Activated CD4-positive, alpha-beta T cell treated with anti-CD3 and anti-CD28 coated beads, Interleukin-10, Interleukin-2, amounts not matched to agents 100 ng/mL and 50 ng/mL, durations not matched to agents 16 hours and 8 hours (primary cell): Measurements from ENCODE around the gene ZNF324.
"Not testable (repeated sequence)": the region's sequence is repeated elsewhere in the genome, so short reads cannot be mapped to it uniquely, and the experiment has no call there.

Source experiments
- DNase-seq: peaks from one replicate; pipeline ENCODE4 v3.0.0-alpha.2; 2020

ZNF324 gene

DNA sequence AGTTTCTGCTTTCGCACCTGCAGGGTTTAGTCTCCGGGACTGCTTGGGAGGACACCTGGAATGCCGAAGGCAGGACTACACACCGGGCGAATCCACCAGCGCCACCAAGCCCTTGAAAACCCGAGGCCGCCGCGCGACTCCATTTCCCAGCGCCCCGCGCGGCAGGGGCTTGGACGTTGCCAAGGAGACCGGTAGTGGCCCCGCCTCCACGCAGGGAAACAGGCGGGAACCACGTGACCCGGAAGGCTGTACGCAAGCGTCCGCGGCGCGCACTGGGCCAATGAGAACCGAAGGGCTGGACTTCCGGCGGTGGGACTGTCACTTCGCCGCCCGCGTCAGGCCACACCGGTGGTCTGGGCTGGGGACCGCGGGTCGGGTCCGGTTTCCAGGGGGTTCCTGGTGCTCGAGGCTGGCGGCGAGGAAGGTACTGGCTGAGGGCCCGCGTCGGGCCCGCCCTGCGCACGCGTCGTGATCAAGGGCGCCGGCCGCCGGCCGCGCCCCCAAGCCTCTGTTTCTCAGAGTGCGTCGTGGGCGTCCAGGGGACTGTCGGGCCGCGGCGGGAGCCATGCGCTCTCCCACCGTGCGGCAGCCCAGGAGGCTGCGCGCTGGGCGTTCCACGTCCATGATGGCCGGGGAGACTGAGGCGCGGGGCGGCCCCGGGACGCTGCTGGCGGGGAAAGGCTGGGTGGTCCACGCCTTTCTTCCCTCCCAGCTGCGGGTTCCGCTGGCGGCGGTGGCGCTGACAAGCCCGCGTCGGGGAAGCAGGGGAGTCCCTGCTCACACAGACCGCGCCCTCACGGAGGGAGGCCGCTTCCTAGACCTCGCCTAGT lies at the start of gene ZNF324:
Gene ZNF324, plus strand, starts transcription at position 321 of the 830 bp plus-strand sequence. CDS start 2,106 bp downstream, outside the sequence.
- DNase-seq = peak; percentile 98

DNA sequence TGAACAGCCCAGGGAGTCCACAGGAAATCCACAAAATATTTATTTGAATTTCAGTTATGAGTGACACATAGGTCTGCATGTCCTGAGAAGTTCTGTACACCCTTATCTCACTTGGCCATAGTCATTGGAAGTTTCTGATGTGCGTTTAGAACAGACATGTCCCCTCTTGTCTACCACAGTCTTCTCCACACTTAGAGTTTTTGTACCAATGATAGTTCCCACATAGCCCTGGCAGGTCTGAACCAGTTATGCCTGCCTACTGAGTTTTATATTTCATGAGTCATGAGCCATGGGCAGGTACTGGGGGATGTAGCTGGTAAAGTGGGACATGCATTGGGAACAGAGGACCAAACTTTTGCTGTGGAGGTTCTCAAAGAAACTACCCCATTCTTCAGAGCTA lies 38.3 kb upstream of the ZNF324 start:
- no peak for DNase-seq

DNA sequence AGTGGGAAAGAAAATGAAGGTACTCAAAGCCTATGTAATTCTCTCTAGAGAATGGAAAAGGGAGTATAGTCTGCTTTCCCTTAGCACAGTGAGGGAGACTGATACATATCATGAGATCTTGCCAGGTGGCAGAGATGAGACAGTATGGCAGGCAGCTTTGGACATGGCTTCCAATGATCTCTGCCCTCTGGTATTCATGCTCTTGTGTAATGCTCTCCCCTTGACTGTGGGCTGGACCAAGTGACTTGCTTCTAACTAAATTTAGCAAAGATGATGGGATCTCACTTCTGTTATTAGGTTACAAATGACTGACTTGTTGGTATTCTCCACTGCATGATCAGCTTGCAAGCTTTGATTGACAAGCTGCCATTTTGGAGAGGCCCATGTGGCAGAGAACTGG lies 37.1 kb upstream of the ZNF324 start:
- no peak for DNase-seq

DNA sequence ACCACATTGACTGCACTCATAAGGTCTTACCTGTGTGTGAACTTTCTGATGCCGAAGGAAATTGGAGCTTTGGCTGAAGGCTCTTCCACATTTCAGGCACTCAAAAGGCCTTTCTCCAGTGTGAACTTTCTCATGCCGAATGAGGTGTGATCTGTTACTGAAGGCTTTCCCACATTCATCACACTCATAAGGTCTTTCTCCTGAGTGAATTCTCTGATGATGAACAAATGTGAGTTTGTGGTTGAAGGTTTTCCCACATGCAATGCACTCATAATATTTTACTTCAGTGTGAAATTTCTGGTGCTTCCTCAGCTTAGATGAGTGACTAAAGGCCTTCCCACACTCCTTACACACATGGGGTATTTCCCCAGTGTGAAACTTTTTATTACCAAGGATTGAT lies 32.7 kb upstream of the ZNF324 start:
- DNase-seq = no peak

DNA sequence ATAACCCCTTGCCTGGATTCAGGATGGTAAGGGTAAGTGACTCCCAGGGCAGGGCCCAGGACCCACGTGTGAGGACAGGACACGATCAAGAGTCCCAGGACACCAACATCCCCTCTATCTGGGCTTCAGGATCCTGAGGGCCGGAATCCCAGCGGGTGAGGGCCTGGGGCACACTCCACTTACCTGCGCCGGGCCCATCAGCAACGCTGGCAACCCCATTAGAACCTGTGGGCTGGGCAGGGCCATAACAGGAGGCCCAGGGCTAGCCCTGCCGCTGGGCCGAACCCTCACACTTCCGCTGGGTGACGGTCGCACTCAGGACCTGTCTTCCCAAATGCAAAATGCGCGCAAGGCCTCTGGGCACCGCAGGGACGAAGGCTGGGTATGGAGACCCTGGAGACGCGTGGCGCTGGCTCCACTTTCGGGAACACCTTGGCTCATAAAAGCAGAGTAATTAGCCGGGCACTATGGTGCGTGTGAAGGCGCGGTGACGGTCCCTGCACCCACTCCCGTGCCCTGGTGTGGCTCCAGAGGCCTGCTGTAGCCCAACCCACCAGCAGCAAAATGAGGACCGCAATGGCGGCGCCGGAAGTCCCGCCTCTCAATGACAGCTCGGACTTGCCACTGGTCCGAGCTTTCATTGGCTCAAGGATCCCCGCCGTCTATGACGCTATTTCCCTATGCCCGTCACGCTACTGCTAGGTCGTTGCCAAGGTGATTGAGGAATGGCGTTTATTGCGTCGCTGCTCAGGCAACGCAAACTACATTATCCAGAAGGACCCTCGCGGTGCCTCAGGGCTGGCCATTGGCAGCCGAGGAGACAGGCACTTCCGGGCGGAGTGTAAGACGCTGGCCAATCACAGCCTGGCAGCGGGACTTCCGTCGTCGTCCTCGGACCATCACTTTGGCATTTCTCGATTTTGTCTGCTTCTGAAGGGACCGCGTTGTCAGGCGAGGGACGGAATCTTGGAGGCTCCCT lies 27.0 kb upstream of the ZNF324 start, which contains the start of gene ZNF132:
Gene ZNF132, minus strand, starts transcription at position 578 of the 979 bp plus-strand sequence. Its CDS starts 332 bp downstream, at position 246.
- DNase-seq = peak; percentile 98

DNA sequence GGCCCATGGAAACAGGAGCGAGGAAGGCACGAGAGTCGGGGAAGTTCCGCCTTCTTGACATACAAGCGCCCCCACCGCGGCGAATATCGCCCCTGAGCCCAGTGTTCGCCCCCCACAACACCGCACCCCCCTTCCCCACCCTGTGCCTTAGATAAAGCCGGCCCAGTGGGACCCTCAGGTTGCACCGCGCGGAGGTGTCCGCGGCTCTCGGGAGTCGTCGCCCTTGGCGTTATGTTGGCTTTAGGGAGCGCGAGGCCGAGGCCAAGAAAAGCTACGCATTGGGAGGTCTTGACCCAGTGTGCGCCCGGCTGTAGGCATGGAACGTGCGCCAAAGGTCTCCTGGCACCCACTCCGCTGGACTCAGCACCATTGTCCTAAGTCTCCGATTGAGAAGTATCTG lies 26.3 kb upstream of the ZNF324 start:
- no peak for DNase-seq

DNA sequence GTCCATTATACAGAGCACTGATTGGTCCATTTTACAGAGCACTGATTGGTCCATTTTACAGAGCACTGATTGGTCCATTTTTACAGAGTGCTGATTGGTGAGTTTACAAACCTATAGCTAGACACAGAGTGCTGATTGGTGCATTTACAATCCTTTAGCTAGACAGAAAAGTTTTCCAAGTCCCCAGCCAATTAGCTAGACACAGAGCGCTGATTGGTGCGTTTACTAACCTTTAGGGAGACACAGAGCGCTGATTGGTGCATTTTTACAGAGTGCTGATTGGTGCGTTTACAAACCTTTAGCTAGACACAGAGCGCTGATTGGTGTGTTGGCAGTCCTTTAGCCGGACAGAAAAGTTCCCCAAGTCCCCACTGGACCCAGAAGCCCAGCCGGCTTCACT lies 23.9 kb upstream of the ZNF324 start:
- not testable (repeated sequence) for DNase-seq

DNA sequence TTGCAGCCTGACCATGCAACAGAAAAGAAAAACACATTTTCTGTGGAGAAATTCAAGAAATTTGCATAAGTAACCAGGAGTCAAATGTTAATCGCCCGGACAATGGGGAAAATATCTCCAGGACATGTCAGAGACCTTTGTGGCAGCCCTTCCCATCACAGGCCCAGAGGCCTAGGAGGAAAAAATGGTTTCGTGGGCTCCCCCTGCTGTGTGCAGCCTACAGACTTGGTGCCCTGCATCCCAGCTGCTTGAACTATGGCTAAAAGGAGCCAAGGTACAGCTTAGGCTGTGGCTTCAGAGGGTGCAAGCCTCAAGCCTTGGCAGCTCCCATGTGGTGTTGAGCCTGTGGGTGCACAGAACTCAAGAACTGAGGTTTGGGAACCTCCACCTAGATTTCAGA lies 18.0 kb upstream of the ZNF324 start:
- DNase-seq = not testable (repeated sequence)

DNA sequence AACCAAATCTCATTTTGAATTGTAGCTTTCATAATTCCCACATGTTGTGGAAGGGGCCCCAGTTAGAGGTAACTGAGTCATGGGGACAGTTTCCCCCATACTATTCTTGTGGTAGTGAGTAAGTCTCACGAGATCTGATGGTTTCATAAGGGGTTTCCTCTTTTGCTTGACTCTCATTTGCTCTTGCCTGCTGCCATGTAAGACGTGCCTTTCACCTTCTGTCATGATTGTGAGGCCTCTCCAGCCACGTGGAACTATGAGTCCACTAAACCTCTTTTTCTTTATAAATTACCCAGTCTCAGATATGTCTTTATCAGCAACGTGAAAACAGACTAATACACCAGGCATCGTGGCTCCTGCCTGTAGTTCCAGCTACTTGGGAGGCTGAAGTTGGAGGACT lies 16.9 kb upstream of the ZNF324 start:
- DNase-seq = not testable (repeated sequence)

DNA sequence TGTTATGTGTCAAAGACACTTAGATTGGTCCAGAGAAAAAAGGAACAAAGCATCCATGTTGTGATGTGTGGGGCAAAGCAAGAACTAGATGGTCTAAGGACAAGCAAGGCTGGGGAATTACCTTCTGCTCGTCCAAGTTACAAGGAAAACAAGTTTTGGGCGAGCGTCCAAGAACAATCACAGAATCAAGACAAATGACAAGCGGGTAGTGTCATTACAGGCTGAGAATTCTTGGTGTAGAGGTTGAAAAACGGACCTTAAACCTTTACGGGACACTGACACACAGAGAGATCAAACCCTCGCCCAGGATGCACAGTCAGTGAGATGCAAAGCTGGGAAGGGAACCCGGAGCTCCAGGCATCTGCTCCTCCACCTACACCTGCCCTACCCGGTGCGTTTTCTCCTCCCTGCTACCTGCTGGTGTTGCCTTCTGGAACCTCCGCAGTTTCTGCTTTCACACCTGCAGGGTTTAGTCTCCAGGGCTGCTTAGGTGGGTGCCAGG lies 16.0 kb upstream of the ZNF324 start:
- no peak for DNase-seq

DNA sequence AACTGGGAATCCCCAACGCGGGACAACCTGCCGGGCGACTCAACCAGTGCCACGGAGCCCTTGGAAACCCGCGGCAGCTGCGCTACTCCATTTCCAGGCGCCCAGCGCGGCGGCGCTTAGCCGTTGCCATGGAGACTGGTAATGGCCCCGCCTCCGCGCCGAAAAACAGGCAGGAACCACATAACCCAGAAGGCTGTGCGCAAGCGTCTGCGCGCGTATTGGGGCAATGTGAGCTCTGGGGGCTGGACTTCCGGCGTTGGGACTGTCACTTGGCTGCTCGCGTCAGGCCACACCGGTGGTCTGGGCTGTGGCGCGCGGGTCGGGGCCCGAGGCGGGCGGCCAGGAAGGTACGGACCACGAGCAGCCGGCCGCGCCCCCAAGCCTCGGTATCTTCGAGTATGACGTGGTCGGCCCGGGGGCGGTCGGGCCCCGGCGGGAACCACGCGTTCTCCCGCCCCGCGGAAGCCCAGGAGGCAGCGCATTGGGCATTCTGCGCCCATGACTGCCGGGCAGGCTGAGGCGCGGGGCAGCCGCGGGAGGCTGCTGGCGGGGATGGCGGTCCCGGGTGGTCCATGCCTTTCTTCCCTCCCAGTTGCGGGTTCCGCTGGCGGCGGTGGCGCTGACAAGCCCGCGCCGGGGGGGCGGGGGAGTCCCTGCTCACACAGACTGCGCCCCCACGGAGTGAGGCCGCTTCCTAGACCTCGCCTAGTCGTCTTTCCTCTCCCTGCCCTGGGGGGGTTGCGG lies 15.3 kb upstream of the ZNF324 start, which contains the start of gene ZNF324B:
Gene ZNF324B, plus strand, starts transcription at position 265 of the 744 bp plus-strand sequence. CDS start 2,080 bp downstream, outside the sequence.
- peak; percentile 98 for DNase-seq

DNA sequence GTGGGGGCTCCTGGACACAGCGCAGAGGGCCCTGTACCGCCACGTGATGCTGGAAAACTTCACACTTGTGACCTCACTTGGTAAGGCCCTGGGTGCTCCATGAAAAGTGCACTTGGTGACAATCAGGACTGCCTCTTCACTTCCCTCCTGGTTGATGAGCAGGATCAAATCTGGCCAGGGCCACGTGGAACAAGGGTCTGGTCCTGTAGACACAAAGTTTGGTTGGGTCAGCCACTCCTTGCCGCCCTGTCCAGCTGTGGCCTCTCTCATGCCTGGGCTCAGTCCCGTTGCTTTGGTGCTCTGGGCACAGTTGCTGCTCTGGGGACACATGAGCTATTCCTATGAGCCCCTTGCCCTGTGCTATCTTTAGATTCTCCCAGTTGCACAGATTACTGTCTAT lies 13.1 kb upstream of the ZNF324 start:
- DNase-seq = no peak

DNA sequence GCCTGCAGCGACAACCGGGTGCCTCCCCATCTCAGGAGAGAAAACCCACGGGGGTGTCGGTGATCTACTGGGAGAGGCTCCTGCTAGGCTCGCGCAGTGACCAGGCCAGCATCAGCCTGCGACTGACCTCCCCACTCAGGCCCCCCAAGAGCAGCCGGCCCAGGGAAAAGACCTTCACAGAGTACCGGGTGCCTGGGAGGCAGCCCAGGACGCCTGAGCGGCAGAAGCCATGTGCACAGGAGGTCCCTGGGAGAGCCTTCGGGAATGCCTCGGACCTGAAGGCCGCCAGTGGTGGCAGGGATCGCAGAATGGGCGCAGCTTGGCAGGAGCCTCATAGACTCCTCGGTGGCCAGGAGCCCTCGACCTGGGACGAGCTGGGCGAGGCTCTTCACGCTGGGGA lies 11.6 kb upstream of the ZNF324 start:
- DNase-seq = no peak

DNA sequence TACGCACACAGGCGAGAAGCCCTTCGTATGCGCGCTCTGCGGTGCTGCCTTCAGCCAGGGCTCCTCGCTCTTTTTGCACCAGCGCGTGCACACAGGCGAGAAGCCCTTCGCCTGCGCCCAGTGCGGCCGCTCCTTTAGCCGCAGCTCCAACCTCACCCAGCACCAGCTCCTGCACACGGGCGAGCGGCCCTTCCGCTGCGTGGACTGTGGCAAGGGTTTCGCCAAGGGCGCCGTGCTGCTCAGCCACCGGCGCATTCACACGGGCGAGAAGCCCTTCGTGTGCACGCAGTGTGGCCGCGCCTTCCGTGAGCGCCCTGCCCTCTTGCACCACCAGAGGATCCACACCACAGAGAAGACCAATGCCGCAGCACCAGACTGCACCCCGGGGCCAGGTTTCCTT lies 10.8 kb upstream of the ZNF324 start:
- DNase-seq = no peak

DNA sequence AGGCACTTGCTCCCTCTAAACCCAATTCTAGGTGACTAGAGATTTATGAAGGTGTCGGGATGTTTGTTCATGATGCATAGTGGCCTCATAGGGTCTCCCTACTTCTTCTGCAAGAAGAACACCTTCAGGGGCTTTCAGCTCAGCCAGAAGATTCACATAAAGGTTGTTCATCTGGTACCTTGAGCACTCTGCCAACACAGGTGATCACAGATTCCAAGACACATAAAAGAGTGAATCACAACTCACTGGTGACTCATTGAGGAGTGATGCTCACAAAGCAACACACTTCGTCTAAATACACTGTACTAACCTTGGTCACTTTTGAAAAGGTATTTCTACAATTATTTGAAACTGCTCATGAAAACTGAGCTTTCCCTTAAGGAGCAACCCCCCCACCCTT lies 6.8 kb upstream of the ZNF324 start:
- no peak for DNase-seq

DNA sequence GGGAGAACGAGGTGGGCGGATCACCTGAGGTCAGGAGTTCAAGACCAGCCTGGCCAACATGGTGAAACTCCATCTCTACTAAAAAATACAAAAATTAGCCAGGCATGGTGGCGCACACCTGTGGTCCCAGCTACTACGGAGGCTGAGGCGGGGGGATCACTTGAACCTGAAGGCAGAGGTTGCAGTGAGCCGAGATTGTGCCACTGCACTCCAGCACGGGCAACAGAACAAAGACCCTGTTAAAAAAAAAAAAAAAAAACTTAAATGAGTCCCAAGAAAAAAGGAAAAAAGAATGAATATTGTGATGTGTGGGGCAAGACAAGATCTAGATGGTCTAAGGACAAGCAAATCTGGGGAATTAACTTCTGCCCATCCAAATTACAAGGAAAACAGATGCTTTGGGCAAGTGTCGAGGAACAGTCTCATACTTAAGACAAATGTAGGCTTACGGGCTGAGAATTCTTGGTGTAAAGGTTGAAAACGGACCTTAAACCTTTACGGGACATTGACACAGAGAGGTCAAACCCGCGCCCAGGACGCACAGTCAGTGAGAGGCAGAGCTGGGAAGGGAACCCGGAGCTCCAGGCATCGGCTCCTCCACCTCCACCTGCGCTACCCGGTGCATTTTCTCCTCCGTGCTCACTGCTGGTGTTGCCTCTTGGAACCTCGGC lies 656 bp upstream of the ZNF324 start:
- DNase-seq = no peak

DNA sequence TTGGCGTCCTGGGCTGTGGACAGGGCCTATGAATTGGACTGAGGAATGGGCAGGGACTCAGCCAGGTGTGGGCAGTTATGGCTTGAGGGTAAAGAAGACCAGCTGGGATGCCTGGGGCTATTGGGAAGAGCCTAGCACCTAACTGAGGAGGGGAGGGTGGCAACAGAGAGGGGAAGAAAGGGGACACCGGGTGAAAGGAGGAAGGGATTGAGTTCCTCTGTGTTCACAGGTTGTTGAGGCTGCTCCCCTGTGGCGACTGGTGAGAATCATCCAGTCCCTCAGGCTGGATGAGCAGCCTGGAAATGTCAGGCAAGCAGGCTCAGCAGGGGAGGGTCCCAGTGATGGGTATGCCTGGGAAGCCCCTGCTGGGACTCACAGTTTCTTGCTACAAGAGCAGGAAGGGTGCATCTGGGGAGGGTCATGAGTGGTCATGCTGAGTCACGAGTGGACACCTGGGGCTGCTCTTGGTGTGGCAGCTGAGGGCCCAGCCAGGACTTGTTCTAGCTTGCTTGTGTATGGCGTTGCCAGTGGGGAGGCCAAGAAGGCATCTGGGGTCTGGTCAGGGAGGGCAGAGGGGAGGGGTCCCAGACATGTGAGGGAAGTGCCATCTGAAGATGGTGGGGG lies 1.4 kb downstream of the ZNF324 start:
- DNase-seq = no peak

DNA sequence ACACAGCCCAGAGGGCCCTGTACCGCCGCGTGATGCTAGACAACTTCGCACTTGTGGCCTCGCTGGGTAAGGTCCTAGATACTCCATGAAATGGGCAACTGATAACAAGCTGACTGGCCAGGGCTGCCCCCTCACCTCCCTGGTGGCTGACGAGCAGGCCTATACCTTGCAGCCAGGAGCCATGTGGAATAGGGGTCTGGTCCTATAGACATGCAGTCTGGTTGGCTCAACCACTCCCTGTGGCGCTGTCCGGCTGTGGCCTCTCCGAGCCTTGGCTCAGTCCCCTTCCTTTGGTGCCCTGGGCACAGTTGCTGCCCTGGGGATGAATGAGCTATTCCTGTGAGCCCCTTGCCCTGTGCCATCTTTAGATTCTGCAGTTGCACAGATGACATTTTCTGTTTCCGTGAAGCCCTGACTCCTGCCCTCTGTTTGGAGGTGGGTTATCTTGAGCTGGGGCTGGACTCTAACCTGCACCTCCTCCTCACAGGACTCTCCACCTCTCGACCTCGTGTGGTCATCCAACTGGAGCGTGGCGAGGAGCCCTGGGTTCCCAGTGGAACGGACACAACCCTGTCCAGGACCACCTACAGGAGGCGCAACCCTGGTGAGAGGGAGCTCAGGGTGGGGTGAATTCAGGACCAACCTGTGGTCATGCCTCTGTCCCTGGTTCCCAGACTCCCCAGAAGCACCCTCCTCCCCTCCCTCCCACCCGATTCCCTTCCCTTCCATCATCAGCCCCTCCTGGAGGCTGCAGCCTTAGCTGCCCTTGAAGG lies 2.5 kb downstream of the ZNF324 start:
- no peak for DNase-seq

DNA sequence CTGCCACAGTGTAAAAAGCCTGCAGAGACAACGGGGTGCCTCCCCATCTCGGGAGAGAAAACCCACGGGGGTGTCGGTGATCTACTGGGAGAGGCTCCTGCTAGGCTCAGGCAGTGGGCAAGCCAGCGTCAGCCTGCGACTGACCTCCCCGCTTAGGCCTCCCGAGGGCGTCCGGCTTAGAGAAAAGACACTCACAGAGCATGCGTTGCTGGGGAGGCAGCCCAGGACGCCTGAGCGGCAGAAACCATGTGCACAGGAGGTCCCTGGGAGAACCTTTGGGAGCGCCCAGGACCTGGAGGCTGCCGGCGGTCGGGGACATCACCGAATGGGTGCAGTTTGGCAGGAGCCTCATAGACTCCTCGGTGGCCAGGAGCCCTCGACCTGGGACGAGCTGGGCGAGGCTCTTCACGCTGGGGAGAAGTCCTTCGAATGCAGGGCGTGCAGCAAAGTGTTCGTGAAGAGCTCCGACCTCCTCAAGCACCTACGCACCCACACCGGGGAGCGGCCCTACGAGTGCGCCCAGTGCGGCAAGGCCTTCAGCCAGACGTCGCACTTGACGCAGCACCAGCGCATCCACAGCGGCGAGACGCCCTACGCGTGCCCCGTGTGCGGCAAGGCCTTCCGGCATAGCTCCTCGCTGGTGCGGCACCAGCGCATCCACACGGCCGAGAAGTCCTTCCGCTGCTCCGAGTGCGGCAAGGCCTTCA lies 4.1 kb downstream of the ZNF324 start:
- DNase-seq = not testable (repeated sequence)

DNA sequence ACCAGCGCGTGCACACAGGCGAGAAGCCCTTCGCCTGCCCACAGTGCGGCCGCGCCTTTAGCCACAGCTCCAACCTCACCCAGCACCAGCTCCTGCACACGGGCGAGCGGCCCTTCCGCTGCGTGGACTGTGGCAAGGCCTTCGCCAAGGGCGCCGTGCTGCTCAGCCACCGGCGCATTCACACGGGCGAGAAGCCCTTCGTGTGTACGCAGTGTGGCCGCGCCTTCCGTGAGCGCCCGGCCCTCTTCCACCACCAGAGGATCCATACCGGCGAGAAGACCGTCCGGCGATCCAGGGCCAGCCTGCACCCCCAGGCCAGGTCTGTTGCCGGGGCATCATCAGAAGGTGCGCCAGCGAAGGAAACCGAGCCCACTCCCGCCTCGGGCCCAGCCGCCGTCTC lies 4.9 kb downstream of the ZNF324 start:
- DNase-seq = no peak
